ENCODE measurements around the gene MTSS2. TPM values are rescaled to one million over a fixed set of nuclear protein-coding genes. Genes with fewer than 3 reads are reported as not detected.

The MTSS2 gene
- total and polyA plus RNA-seq, 2 experiments from 2014 or later, result 16.5 to 19.6 TPM

DNA sequence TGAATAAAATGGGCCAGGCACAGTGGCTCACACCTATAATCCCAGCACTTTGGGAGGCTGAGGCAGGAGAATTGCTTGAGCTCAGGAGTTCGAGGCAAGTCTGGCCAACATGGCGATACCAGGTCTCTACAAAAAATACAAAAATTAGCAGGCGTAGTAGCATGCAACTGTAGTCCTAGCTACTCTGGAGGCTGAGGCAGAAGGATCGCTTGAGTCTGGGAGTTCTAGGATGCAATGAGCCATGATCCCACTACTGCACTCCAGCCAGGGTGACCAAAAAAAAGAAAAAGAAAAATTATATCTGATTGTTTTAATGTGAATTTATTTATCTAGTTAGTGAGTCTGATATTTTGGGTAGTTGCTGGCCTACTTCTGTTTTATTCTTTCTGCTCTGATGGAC, 32.4 kb downstream of the MTSS2 start:
- Histone ChIP-seq H3K36me3 (replicated peaks; ENCODE audit: insufficient read depth, low read depth) (no peaks in the 10 kb centered on the region), H3K9me2 (replicated peaks; ENCODE audit: insufficient read depth) (no peaks in the 10 kb centered on the region), H3K79me2 (no peaks in the 10 kb centered on the region), H3K4me1 (ENCODE audit: insufficient read depth) (no peaks in the 10 kb centered on the region), H2AFZ (no peak overlapping the region), H3K4me3 (no peak overlapping the region), H3K27ac (no peak overlapping the region), H3K4me2 (no peak overlapping the region), H3K27me3 (no peaks in the 10 kb centered on the region), H4K20me1 (ENCODE audit: insufficient read depth, poor library complexity, severe bottlenecking) (no peaks in the 10 kb centered on the region), H3K9me3 (ENCODE audit: low read depth) (no peaks in the 10 kb centered on the region)
- 98% methylated on average over 4 of the region's 4 CpGs for WGBS (ENCODE audit: low lambda C conversion rate, missing lambda C conversion rate)
- TF ChIP-seq, protein P1, sequence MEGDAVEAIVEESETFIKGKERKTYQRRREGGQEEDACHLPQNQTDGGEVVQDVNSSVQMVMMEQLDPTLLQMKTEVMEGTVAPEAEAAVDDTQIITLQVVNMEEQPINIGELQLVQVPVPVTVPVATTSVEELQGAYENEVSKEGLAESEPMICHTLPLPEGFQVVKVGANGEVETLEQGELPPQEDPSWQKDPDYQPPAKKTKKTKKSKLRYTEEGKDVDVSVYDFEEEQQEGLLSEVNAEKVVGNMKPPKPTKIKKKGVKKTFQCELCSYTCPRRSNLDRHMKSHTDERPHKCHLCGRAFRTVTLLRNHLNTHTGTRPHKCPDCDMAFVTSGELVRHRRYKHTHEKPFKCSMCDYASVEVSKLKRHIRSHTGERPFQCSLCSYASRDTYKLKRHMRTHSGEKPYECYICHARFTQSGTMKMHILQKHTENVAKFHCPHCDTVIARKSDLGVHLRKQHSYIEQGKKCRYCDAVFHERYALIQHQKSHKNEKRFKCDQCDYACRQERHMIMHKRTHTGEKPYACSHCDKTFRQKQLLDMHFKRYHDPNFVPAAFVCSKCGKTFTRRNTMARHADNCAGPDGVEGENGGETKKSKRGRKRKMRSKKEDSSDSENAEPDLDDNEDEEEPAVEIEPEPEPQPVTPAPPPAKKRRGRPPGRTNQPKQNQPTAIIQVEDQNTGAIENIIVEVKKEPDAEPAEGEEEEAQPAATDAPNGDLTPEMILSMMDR (IDR thresholded peaks at IDR 0.05; ENCODE audit: poor library complexity), result no peak
- TF ChIP-seq EZH2 (IDR thresholded peaks at IDR 0.05; ENCODE audit: borderline replicate concordance) (no peak), EZH2phosphoT487 (IDR thresholded peaks at IDR 0.05; ENCODE audit: low read depth, severe bottlenecking, unreplicated experiment) (no peak)
- no peak for DNase-seq (ENCODE audit: low spot score)

DNA sequence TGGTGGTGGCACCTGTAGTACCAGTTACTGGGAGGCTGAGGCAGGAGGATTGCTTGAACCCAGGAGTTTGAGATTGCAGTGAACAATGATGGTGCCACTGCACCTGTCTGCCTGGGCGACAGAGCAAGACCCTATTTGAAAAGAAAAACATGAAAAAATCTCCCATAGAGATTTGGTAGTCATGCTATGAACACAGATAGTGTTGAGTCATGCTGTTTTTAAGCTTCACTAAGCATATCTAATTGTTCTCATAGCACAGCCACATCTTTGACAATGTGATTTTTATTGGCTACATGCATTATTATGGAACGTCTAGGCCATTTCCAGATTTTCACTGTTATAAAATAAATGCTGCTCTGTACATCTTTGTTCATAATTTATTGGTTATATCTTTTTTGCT, 33.5 kb downstream of the MTSS2 start:
- TF ChIP-seq EZH2phosphoT487 (IDR thresholded peaks at IDR 0.05; ENCODE audit: low read depth, severe bottlenecking, unreplicated experiment) (no peak), EZH2 (IDR thresholded peaks at IDR 0.05; ENCODE audit: borderline replicate concordance) (no peak)
- TF ChIP-seq, protein P1 (IDR thresholded peaks at IDR 0.05; ENCODE audit: poor library complexity), result no peak
- WGBS (ENCODE audit: low lambda C conversion rate, missing lambda C conversion rate), result 80% methylated on average over 2 of the region's 2 CpGs
- no peak overlapping the region for H3K4me3 ChIP-seq
- no peak overlapping the region for H2AFZ ChIP-seq
- H3K4me1 ChIP-seq (ENCODE audit: insufficient read depth), result no peaks in the 10 kb centered on the region
- DNase-seq (ENCODE audit: low spot score), result no peak
- H3K9me3 ChIP-seq (ENCODE audit: low read depth), result no peaks in the 10 kb centered on the region
- no peaks in the 10 kb centered on the region for H3K27me3 ChIP-seq
- no peak overlapping the region for H3K4me2 ChIP-seq
- H3K79me2 ChIP-seq, result no peaks in the 10 kb centered on the region
- no peak overlapping the region for H3K27ac ChIP-seq
- H3K36me3 ChIP-seq (replicated peaks; ENCODE audit: insufficient read depth, low read depth), result no peaks in the 10 kb centered on the region
- no peaks in the 10 kb centered on the region for H3K9me2 ChIP-seq (replicated peaks; ENCODE audit: insufficient read depth)
- no peaks in the 10 kb centered on the region for H4K20me1 ChIP-seq (ENCODE audit: insufficient read depth, poor library complexity, severe bottlenecking)

DNA sequence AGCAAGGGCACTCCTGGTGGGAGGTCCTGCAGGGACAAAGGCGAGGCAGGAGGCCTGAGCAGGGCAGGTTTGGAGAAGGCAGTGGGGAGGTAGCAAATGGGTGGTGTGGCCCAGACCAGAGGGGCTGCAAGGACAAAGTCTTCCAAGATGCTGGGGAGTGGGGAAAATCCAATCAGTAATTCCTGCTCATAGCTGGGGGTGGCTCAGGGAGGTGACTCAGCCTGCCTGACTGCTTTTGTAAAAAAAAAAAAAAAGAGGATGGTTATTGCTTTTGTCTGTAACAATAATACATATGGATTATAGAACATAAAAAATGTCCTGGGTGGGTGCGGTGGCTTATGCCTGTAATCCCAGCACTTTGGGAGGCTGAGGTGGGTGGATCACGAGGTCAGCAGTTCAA, 34.3 kb downstream of the MTSS2 start:
- no peak overlapping the region for H3K4me3 ChIP-seq
- H2AFZ ChIP-seq, result no peak overlapping the region
- H3K4me1 ChIP-seq (ENCODE audit: insufficient read depth), result no peaks in the 10 kb centered on the region
- no peaks in the 10 kb centered on the region for H3K27me3 ChIP-seq
- no peak for DNase-seq (ENCODE audit: low spot score)
- no peaks in the 10 kb centered on the region for H3K36me3 ChIP-seq (replicated peaks; ENCODE audit: insufficient read depth, low read depth)
- no peaks in the 10 kb centered on the region for H3K9me3 ChIP-seq (ENCODE audit: low read depth)
- H3K79me2 ChIP-seq, result no peaks in the 10 kb centered on the region
- TF ChIP-seq EZH2 (IDR thresholded peaks at IDR 0.05; ENCODE audit: borderline replicate concordance) (no peak), EZH2phosphoT487 (IDR thresholded peaks at IDR 0.05; ENCODE audit: low read depth, severe bottlenecking, unreplicated experiment) (no peak)
- TF ChIP-seq, protein P1 (IDR thresholded peaks at IDR 0.05; ENCODE audit: poor library complexity), result no peak
- no peak overlapping the region for H3K4me2 ChIP-seq
- no peaks in the 10 kb centered on the region for H3K9me2 ChIP-seq (replicated peaks; ENCODE audit: insufficient read depth)
- H3K27ac ChIP-seq, result no peak overlapping the region
- H4K20me1 ChIP-seq (ENCODE audit: insufficient read depth, poor library complexity, severe bottlenecking), result no peaks in the 10 kb centered on the region
- WGBS (ENCODE audit: low lambda C conversion rate, missing lambda C conversion rate), result 77% methylated on average over 3 of the region's 3 CpGs

DNA sequence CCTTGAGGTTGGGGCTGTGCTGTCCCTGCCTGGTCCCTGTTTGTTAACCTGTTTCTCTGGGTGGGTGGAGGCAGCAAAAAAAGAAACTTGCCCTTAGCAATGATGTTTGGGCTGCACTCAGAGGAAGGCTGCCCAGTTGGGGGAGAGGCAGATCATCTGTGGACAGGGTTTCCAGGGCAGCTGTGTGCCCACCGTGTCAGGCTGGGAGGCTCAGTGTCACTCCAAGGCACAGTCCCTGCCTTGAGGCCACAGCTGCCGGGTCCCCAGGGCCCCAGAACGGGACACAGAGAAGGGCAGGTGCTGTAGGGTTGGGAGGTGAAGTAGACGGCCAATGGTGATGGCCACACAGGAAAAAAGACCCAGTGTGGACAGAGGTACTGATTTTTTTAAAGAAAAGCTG, 35.6 kb downstream of the MTSS2 start:
- Histone ChIP-seq H3K79me2 (no peaks in the 10 kb centered on the region), H2AFZ (no peak overlapping the region), H3K27ac (no peak overlapping the region), H4K20me1 (ENCODE audit: insufficient read depth, poor library complexity, severe bottlenecking) (no peaks in the 10 kb centered on the region), H3K36me3 (replicated peaks; ENCODE audit: insufficient read depth, low read depth) (no peaks in the 10 kb centered on the region), H3K9me2 (replicated peaks; ENCODE audit: insufficient read depth) (no peaks in the 10 kb centered on the region), H3K4me2 (no peak overlapping the region), H3K4me3 (no peak overlapping the region), H3K9me3 (ENCODE audit: low read depth) (no peaks in the 10 kb centered on the region), H3K4me1 (ENCODE audit: insufficient read depth) (no peaks in the 10 kb centered on the region), H3K27me3 (no peaks in the 10 kb centered on the region)
- WGBS (ENCODE audit: low lambda C conversion rate, missing lambda C conversion rate), result 81% methylated on average over 4 of the region's 4 CpGs
- no peak for DNase-seq (ENCODE audit: low spot score)
- TF ChIP-seq, protein P1 (IDR thresholded peaks at IDR 0.05; ENCODE audit: poor library complexity), result no peak
- TF ChIP-seq EZH2 (IDR thresholded peaks at IDR 0.05; ENCODE audit: borderline replicate concordance), result no peak
- TF ChIP-seq EZH2phosphoT487 (IDR thresholded peaks at IDR 0.05; ENCODE audit: low read depth, severe bottlenecking, unreplicated experiment), result no peak

Data from hepatocyte (in vitro differentiated cells).